Sigmoid colon (tissue), 7 donors: ENCODE results near the gene CDKAL1. TPM values are rescaled to one million over a fixed set of nuclear protein-coding genes. Genes with fewer than 3 reads are reported as not detected.

Experiments
- DNase-seq: peaks from one replicate; pipeline ENCODE4 v3.0.0-alpha.2; 2019
- H3K27ac ChIP-seq, 4 donors: fragments of 200-600 bp; sonication (generic); one replicate each; pipeline ENCODE4 v1.5.1; 2016 to 2019; ENCODE audit warnings: mild to moderate bottlenecking in 1 of 4
- H3K27me3 ChIP-seq, 3 donors: fragments of 200-600 bp; sonication (generic); one replicate each; pipeline ENCODE4 v1.5.1; 2019; ENCODE audit warnings: mild to moderate bottlenecking in 1 of 3
- H3K36me3 ChIP-seq, 4 donors: fragments of 200-600 bp; sonication (generic); one replicate each; pipeline ENCODE4 v1.5.1; 2016 to 2019
- H3K4me1 ChIP-seq, 4 donors: fragments of 200-600 bp; sonication (generic); one replicate each; pipeline ENCODE4 v1.5.1; 2017 to 2019
- H3K4me3 ChIP-seq, 4 donors: fragments of 200-600 bp; sonication (generic); one replicate each; pipeline ENCODE4 v1.5.1; 2017 to 2019; ENCODE audit warnings: mild to moderate bottlenecking in 2 of 4, moderate library complexity in 1 of 4
- H3K9me3 ChIP-seq, 4 donors: fragments of 200-600 bp in 3 of 4; sonication (generic) in 3 of 4; one replicate each; pipeline versions ENCODE4 v1.5.1 to v1.6.1; 2013 to 2019
- CTCF ChIP-seq, 4 experiments: fragments of 450-650 bp in 3 of 4; fragments of 200-600 bp in 1 of 4; IDR thresholded peaks; one replicate each; pipeline ENCODE4 v1.5.1; 2016 to 2019; ENCODE audit warnings: antibody characterized with exemption in 4 of 4, mild to moderate bottlenecking in 3 of 4, moderate library complexity in 2 of 4
- EP300 ChIP-seq, 4 donors: sonication (generic); formaldehyde crosslinking; IDR thresholded peaks; one replicate each; pipeline ENCODE4 v1.6.1; 2017; ENCODE audit warnings: antibody characterized with exemption in 4 of 4
- POLR2A ChIP-seq, 2 donors: fragments of 450-650 bp; IDR thresholded peaks; one replicate each; pipeline ENCODE4 v1.6.1; 2016; ENCODE audit warnings: antibody characterized with exemption in 2 of 2, mild to moderate bottlenecking in 2 of 2, moderate library complexity in 2 of 2
- POLR2AphosphoS5 ChIP-seq, 4 donors: sonication (generic); formaldehyde crosslinking; IDR thresholded peaks; one replicate each; pipeline ENCODE4 v1.6.1; 2017; ENCODE audit warnings: antibody characterized with exemption in 4 of 4
- WGBS, 2 donors: extraction: QIAGEN DNeasy Blood & Tissue Kit; methylation state at CpG; one replicate each; pipeline ENCODE4 v1.1.7; 2013; 5-methylcytosine and 5-hydroxymethylcytosine counted together
- intact Hi-C: fragments of 100-400 bp; cut with DNase I; formaldehyde crosslinking; loops from one replicate; pipeline ENCODE4 v1.15.1; 2023
- polyA plus RNA-seq, 3 donors: library from polyadenylated mRNA; stranded (reverse); fragments of 200-250 nt; gene quantifications; one replicate each; pipeline ENCODE4 v1.2.3, GENCODE V29; 2013
- total RNA-seq, 4 donors: library from RNA; depleted of rRNA; stranded (reverse); fragments of >200 nt; gene quantifications; one replicate each; pipeline ENCODE4 v1.1.0, GENCODE V29; 2016
- donor health status: healthy with polysubstance abuse.
- donor health status: Bipolar disorder and iron deficiency.
- donor health status: healthy.

The CDKAL1 gene
- total and polyA plus RNA-seq, 7 donors: 2.8 to 14.7 (median 11.4) TPM

- TF ChIP-seq POLR2A (IDR thresholded peaks at IDR 0.05): no peak
- no peak for TF ChIP-seq CTCF (IDR thresholded peaks at IDR 0.05)
- no peak for TF ChIP-seq EP300 (IDR thresholded peaks at IDR 0.05)
- no peak for TF ChIP-seq POLR2AphosphoS5 (IDR thresholded peaks at IDR 0.05)
- no peak overlapping the region for H3K27ac ChIP-seq
- DNase-seq: no peak
- WGBS, 2 donors: 88 to 92% methylated on average over 14 of the region's 14 CpGs
- no peak overlapping the region for H3K4me3 ChIP-seq
- no peaks in the 10 kb centered on the region for H3K4me1 ChIP-seq
- no peaks in the 10 kb centered on the region for H3K36me3 ChIP-seq
- peaks cover 0 to 3% (median 2%) of the 10 kb centered on the region in 4 donors for H3K9me3 ChIP-seq
- no peaks in the 10 kb centered on the region for H3K27me3 ChIP-seq
- intact Hi-C loops: no loop called here
Observed at GRCh38 chr6:21270636-21271201, 736.5 kb downstream of the CDKAL1 start.

- peaks cover 0 to 3% (median 2%) of the 10 kb centered on the region in 4 donors for H3K9me3 ChIP-seq
- no peaks in the 10 kb centered on the region for H3K36me3 ChIP-seq
- 92% methylated on average over 7 of the region's 7 CpGs for WGBS, 2 donors
- intact Hi-C loops: no loop called here
- no peaks in the 10 kb centered on the region for H3K27me3 ChIP-seq
- no peaks in the 10 kb centered on the region for H3K4me1 ChIP-seq
- no peak for TF ChIP-seq POLR2AphosphoS5 (IDR thresholded peaks at IDR 0.05)
- TF ChIP-seq CTCF (IDR thresholded peaks at IDR 0.05): no peak
- no peak for TF ChIP-seq EP300 (IDR thresholded peaks at IDR 0.05)
- TF ChIP-seq POLR2A (IDR thresholded peaks at IDR 0.05): no peak
- H3K4me3 ChIP-seq: no peak overlapping the region
- H3K27ac ChIP-seq: no peak overlapping the region
- DNase-seq: no peak
Observed at GRCh38 chr6:21271428-21272155, 737.3 kb downstream of the CDKAL1 start.

- H3K36me3 ChIP-seq: no peaks in the 10 kb centered on the region
- no peaks in the 10 kb centered on the region for H3K27me3 ChIP-seq
- H3K27ac ChIP-seq: no peak overlapping the region
- no peaks in the 10 kb centered on the region for H3K4me1 ChIP-seq
- DNase-seq: no peak
- intact Hi-C loops: no loop called here
- peak in 1 of 4 donors; percentile 15 for TF ChIP-seq EP300 (IDR thresholded peaks at IDR 0.05)
- TF ChIP-seq POLR2AphosphoS5 (IDR thresholded peaks at IDR 0.05): peak in 2 of 4 donors; percentile 23 to 68
- TF ChIP-seq CTCF (IDR thresholded peaks at IDR 0.05): no peak
- no peak for TF ChIP-seq POLR2A (IDR thresholded peaks at IDR 0.05)
- H3K9me3 ChIP-seq: peaks cover 0 to 3% (median 2%) of the 10 kb centered on the region in 4 donors
- no peak overlapping the region for H3K4me3 ChIP-seq
- WGBS, 2 donors: 63 to 80% methylated on average over 2 of the region's 2 CpGs
Observed at GRCh38 chr6:21273451-21273850, 739.2 kb downstream of the CDKAL1 start.

- WGBS, 2 donors: 85 to 86% methylated on average over 6 of the region's 6 CpGs
- intact Hi-C loops: no loop called here
- DNase-seq: no peak
Observed at GRCh38 chr6:21274851-21275250, 740.6 kb downstream of the CDKAL1 start.

DNA sequence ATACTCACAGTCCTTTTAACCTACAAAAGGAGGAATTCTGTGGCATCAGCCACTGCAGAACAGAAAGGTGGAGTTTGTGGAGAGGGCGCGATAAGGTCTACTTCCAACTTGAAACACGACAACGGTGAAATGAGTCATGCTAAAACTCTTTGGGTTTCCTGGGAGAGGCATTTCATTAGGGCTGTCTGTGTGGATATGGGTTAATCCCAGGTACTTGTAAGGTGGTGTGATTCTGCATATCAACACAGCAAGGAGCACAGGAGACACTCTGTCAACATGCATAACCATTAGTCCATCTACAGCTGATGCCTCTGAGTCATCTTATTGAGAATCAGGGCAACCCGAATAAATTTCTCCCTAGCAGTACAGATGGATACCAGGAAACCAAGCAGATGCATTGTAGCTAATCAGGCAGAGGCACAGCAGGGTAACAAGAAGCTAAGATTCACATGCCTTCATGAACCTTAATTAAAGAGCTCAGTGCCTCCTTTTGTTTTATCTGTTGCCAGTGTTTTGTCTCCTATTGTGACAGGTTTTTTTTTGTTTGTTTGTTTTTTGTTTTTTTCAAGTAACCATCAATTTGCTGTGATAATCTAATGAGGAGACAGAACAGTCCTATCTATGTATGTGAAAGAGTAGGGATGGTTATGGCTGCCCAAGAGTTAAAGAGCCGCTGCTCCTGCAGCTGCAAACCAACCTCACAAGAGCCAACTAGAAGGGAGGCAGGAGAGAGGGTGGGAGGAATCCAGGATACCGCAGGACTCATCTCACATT, 743.5 kb downstream of the CDKAL1 start:
- Histone ChIP-seq H3K27ac (no peak overlapping the region), H3K36me3 (no peaks in the 10 kb centered on the region), H3K4me3 (no peak overlapping the region), H3K9me3 (peaks cover 0 to 3% (median 1%) of the 10 kb centered on the region in 4 donors), H3K4me1 (no peaks in the 10 kb centered on the region), H3K27me3 (no peaks in the 10 kb centered on the region)
- intact Hi-C loops: no loop called here
- no peak for TF ChIP-seq POLR2A (IDR thresholded peaks at IDR 0.05)
- no peak for TF ChIP-seq CTCF (IDR thresholded peaks at IDR 0.05)
- TF ChIP-seq EP300 (IDR thresholded peaks at IDR 0.05): no peak
- no peak for TF ChIP-seq POLR2AphosphoS5 (IDR thresholded peaks at IDR 0.05)
- no peak for DNase-seq
- 84 to 89% methylated on average over 7 of the region's 7 CpGs for WGBS, 2 donors

More at GRCh38 chr6:21274851-21275250, 740.6 kb downstream of the CDKAL1 start:
- H3K4me3 ChIP-seq: no peak overlapping the region
- peaks cover 0 to 3% (median 2%) of the 10 kb centered on the region in 4 donors for H3K9me3 ChIP-seq
- H3K27ac ChIP-seq: no peak overlapping the region
- H3K36me3 ChIP-seq: no peaks in the 10 kb centered on the region
- TF ChIP-seq POLR2A (IDR thresholded peaks at IDR 0.05): no peak
- no peak for TF ChIP-seq EP300 (IDR thresholded peaks at IDR 0.05)
- no peaks in the 10 kb centered on the region for H3K27me3 ChIP-seq
- H3K4me1 ChIP-seq: no peaks in the 10 kb centered on the region
